ENCODE measurements around the gene GSTA4.

- no peak for TF ChIP-seq EZH2phosphoT487 (IDR thresholded peaks at IDR 0.05; ENCODE audit: insufficient read depth, low read depth)
- TF ChIP-seq EZH2 (IDR thresholded peaks at IDR 0.05; ENCODE audit: insufficient read depth, poor library complexity, severe bottlenecking): no peak
Measured at GRCh38 chr6:52964318-52964717, 30.8 kb downstream of the GSTA4 start.

All from GM23248 (cell line).